GM12801 (cell line): Measurements from ENCODE around the gene PTPN3.

ENCODE experiments used
- TF ChIP-seq, protein P1 (sequence below): IDR thresholded peaks from one replicate; pipeline ENCODE4 v1.5.1; 2011; ENCODE audit warnings: control low read depth; ENCODE audit not compliant: insufficient read length; ENCODE audit errors: extremely low read depth

Gene PTPN3

DNA sequence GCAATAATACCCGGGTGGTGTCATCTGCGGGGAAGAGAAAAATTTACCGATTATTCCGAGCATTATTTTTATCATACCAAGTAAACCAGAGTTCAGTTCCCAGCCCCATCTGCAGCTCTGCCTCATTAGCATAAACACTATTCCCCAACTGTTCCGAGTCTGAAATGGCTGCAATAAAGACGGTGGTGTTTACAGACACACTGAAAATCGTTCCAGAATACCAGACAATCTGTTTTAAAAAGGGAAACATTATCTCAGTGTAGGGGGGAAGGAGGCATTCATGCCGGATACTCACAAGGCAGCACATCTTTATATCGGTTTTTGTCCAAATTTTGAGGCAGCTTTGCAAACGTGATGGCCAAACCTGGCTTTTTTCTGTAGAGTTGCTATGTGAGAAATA is 106.9 kb downstream of the PTPN3 start:
- TF ChIP-seq, protein P1, sequence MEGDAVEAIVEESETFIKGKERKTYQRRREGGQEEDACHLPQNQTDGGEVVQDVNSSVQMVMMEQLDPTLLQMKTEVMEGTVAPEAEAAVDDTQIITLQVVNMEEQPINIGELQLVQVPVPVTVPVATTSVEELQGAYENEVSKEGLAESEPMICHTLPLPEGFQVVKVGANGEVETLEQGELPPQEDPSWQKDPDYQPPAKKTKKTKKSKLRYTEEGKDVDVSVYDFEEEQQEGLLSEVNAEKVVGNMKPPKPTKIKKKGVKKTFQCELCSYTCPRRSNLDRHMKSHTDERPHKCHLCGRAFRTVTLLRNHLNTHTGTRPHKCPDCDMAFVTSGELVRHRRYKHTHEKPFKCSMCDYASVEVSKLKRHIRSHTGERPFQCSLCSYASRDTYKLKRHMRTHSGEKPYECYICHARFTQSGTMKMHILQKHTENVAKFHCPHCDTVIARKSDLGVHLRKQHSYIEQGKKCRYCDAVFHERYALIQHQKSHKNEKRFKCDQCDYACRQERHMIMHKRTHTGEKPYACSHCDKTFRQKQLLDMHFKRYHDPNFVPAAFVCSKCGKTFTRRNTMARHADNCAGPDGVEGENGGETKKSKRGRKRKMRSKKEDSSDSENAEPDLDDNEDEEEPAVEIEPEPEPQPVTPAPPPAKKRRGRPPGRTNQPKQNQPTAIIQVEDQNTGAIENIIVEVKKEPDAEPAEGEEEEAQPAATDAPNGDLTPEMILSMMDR, result no peak

- TF ChIP-seq, protein P1, result no peak
Measured at GRCh38 chr9:109387856-109388255, 110.3 kb downstream of the PTPN3 start.

DNA sequence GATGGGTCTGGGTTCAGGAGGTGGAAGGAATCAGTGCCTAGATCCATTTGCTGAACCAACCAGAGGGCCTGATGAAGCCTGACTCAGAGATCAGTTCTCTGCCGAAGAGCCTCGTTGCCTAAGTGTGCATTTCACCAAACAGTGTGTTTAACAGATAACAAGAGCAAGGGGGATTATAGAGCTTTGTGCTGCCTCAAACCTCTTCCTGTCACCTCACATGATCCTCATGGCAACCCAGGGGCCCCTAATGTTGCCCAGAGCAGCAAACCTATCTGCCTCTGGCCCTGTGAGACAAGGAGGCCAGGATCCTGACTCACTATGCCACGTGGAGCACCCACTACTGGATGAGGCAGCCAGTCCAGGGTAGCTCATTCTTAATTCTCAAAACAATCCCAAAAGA is 110.9 kb downstream of the PTPN3 start:
- TF ChIP-seq, protein P1, result no peak

GRCh38 chr9:109385499-109385898 is 112.6 kb downstream of the PTPN3 start:
- TF ChIP-seq, protein P1, result no peak

- TF ChIP-seq, protein P1, result no peak
Measured at GRCh38 chr9:109383947-109384346, 114.2 kb downstream of the PTPN3 start.

- TF ChIP-seq, protein P1, result no peak
Measured at GRCh38 chr9:109383356-109383755, 114.8 kb downstream of the PTPN3 start.

DNA sequence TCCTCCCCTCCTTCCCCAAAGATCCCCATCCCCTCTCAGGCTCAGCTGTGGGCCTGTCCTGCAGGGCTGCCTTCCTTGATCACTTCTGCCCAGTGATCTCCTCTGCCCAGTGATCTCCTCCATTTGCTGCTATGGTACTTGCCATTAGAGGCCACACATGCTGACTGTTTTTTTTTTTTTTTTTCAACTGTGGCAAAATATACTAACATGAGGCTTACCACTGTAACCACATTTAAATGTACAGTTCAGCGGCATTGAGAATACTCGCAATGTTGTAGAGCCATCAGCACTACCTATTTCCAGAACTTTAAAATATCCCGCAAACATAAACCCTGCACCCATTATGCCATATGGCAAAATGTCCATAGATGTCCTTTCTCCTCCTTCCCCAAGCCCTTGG is 115.5 kb downstream of the PTPN3 start:
- TF ChIP-seq, protein P1, result no peak

GRCh38 chr9:109382182-109382581 is 115.9 kb downstream of the PTPN3 start:
- TF ChIP-seq, protein P1, result no peak
